ENCODE measurements around the gene MYRFL.

DNA sequence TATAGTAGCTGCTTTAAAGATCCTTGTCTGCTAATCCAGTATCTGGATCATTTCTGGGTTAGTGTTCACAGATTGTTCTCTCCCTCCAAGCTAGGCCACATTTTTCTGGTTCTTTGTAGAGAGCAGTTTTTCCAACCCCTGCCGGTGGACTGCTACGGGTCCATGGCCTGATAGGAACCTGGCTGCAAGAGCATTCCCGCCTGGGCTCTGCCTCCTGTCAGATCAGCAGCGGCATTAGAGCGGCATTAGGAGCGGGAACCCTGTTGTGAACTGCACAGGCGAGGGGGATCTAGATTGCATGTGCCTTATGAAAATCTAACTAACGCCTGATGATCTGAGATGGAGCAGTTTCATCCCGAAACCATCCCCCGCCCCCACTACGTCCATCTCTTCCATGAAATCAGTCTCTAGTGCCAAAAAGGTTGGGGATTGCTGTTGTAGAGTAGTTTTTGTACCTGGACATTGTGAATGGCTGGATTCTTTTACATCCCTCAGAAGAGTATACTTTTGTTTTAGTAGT is 50.4 kb downstream of the MYRFL start:
- TF ChIP-seq POLR2A (IDR thresholded peaks at IDR 0.05): no peak
- TF ChIP-seq, protein P1, sequence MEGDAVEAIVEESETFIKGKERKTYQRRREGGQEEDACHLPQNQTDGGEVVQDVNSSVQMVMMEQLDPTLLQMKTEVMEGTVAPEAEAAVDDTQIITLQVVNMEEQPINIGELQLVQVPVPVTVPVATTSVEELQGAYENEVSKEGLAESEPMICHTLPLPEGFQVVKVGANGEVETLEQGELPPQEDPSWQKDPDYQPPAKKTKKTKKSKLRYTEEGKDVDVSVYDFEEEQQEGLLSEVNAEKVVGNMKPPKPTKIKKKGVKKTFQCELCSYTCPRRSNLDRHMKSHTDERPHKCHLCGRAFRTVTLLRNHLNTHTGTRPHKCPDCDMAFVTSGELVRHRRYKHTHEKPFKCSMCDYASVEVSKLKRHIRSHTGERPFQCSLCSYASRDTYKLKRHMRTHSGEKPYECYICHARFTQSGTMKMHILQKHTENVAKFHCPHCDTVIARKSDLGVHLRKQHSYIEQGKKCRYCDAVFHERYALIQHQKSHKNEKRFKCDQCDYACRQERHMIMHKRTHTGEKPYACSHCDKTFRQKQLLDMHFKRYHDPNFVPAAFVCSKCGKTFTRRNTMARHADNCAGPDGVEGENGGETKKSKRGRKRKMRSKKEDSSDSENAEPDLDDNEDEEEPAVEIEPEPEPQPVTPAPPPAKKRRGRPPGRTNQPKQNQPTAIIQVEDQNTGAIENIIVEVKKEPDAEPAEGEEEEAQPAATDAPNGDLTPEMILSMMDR (IDR thresholded peaks at IDR 0.05): no peak

Data from breast epithelium (tissue), 3 donors.